HEK293 (cell line): ENCODE results near the gene KCNF1.

ENCODE experiments used
- CTCF ChIA-PET: fragments of 350-600 bp; formaldehyde crosslinking; extraction: SDS; loops from one replicate; lab custom pipeline; 2021; ENCODE audit warnings: antibody characterized with exemption; lab: Yijun Ruan, JAX
- POLR2A ChIA-PET: fragments of 300-600 bp; formaldehyde crosslinking; extraction: SDS; loops from one replicate; lab custom pipeline; 2020; ENCODE audit warnings: antibody characterized with exemption, inconsistent platforms; lab: Yijun Ruan, JAX
- H3K27ac ChIP-seq: fragments of 200-500 bp; sonication (Bioruptor generic); 2 replicates; pipeline ENCODE4 v1.5.1; 2014; ENCODE audit warnings: low read depth, low read length, control low read depth, inconsistent platforms; ENCODE audit errors: extremely low read depth
- H3K36me3 ChIP-seq, 2 experiments: fragments of 200-500 bp in 1 of 2; sonication (Bioruptor generic) in 1 of 2; 1 replicate in 1 of 2; 2 replicates in 1 of 2; pipeline ENCODE4 v1.5.1; 2014 to 2017; ENCODE audit warnings: inconsistent platforms in 2 of 2, low read length in 2 of 2; ENCODE audit not compliant: control insufficient read depth in 2 of 2, insufficient read depth in 1 of 2
- H3K4me1 ChIP-seq: fragments of 200-500 bp; sonication (Bioruptor generic); 2 replicates; pipeline ENCODE4 v1.5.1; 2014; ENCODE audit warnings: mild to moderate bottlenecking, low read length, inconsistent platforms; ENCODE audit not compliant: control insufficient read depth, insufficient read depth
- H3K4me3 ChIP-seq: 2 replicates; pipeline ENCODE4 v1.5.1; 2011; ENCODE audit warnings: low read depth, mild to moderate bottlenecking, control low read depth, low read length, moderate library complexity
- H3K9me3 ChIP-seq: fragments of 200-500 bp; sonication (Bioruptor generic); 2 replicates; pipeline ENCODE4 v1.5.1; 2014; ENCODE audit warnings: low read depth, low read length, inconsistent platforms; ENCODE audit not compliant: control insufficient read depth, insufficient read depth
- GFI1B ChIP-seq: fragments of 450-650 bp; formaldehyde crosslinking; IDR thresholded peaks from 2 replicates; pipeline ENCODE4 v1.5.1; 2016; ENCODE audit warnings: missing biosample characterization, missing genetic modification characterization
- HOXC10 ChIP-seq: sonication (generic); formaldehyde crosslinking; IDR thresholded peaks from 2 replicates; pipeline ENCODE4 v1.8.1; 2023; ENCODE audit warnings: mild to moderate bottlenecking, missing genetic modification reagents
- PRDM1 ChIP-seq: fragments of 450-650 bp; formaldehyde crosslinking; IDR thresholded peaks from 2 replicates; pipeline ENCODE4; 2016; ENCODE audit warnings: missing biosample characterization, missing genetic modification characterization
- ZNF140 ChIP-seq: fragments of 450-650 bp; formaldehyde crosslinking; IDR thresholded peaks from 2 replicates; pipeline ENCODE4 v1.5.1; 2016; ENCODE audit warnings: missing biosample characterization, missing genetic modification characterization
- ZNF146 ChIP-seq: fragments of 450-650 bp; formaldehyde crosslinking; IDR thresholded peaks from 2 replicates; pipeline ENCODE4 v1.5.1; 2016; ENCODE audit warnings: missing biosample characterization, missing genetic modification characterization
- ZNF248 ChIP-seq: fragments of 450-650 bp; formaldehyde crosslinking; IDR thresholded peaks from 2 replicates; pipeline ENCODE4 v1.5.1; 2017; ENCODE audit warnings: missing biosample characterization, missing genetic modification characterization
- ZNF37A ChIP-seq: fragments of 450-650 bp; IDR thresholded peaks from 2 replicates; pipeline ENCODE4 v1.5.1; 2018; ENCODE audit warnings: missing biosample characterization, missing genetic modification characterization
- ZNF473 ChIP-seq: fragments of 450-650 bp; formaldehyde crosslinking; IDR thresholded peaks from 2 replicates; pipeline ENCODE4 v1.5.1; 2017; ENCODE audit warnings: missing biosample characterization, missing genetic modification characterization
- ZNF510 ChIP-seq: fragments of 450-650 bp; formaldehyde crosslinking; IDR thresholded peaks from 2 replicates; pipeline ENCODE4 v1.5.1; 2018; ENCODE audit warnings: mild to moderate bottlenecking, missing genetic modification characterization, missing biosample characterization; ENCODE audit not compliant: insufficient replicate concordance
- ZNF571 ChIP-seq: fragments of 450-650 bp; formaldehyde crosslinking; IDR thresholded peaks from 2 replicates; pipeline ENCODE4 v1.5.0; 2017; ENCODE audit warnings: missing biosample characterization, missing genetic modification characterization
- ZNF664 ChIP-seq: fragments of 450-650 bp; formaldehyde crosslinking; IDR thresholded peaks from 2 replicates; pipeline ENCODE4 v1.5.1; 2016; ENCODE audit warnings: missing biosample characterization, missing genetic modification characterization
- ZNF707 ChIP-seq: fragments of 450-650 bp; formaldehyde crosslinking; IDR thresholded peaks from 2 replicates; pipeline ENCODE4 v1.5.1; 2016; ENCODE audit warnings: missing biosample characterization, missing genetic modification characterization
- ZNF747 ChIP-seq: fragments of 450-650 bp; formaldehyde crosslinking; IDR thresholded peaks from 2 replicates; pipeline ENCODE4 v1.5.1; 2016; ENCODE audit warnings: missing biosample characterization, missing genetic modification characterization
- ZNF76 ChIP-seq: fragments of 450-650 bp; formaldehyde crosslinking; IDR thresholded peaks from 2 replicates; pipeline ENCODE4; 2016; ENCODE audit warnings: low read depth, missing biosample characterization, missing genetic modification characterization, borderline replicate concordance
- ZNF777 ChIP-seq: fragments of 450-650 bp; formaldehyde crosslinking; IDR thresholded peaks from 2 replicates; pipeline ENCODE4 v1.5.1; 2017; ENCODE audit warnings: missing biosample characterization, missing genetic modification characterization, borderline replicate concordance
- ZSCAN4 ChIP-seq: fragments of 450-650 bp; formaldehyde crosslinking; IDR thresholded peaks from 2 replicates; pipeline ENCODE4 v1.5.1; 2017; ENCODE audit warnings: missing biosample characterization, missing genetic modification characterization
- TF ChIP-seq, protein P1 (sequence below): fragments of 450-650 bp; formaldehyde crosslinking; IDR thresholded peaks from 2 replicates; pipeline ENCODE4 v1.5.1; 2016; ENCODE audit warnings: missing biosample characterization, missing genetic modification characterization
- TF ChIP-seq, protein P2 (sequence below): fragments of 450-650 bp; formaldehyde crosslinking; IDR thresholded peaks from 2 replicates; pipeline ENCODE4 v1.5.1; 2017; ENCODE audit warnings: missing biosample characterization, missing genetic modification characterization
- TF ChIP-seq, protein P3 (sequence below): fragments of 450-650 bp; formaldehyde crosslinking; IDR thresholded peaks from 2 replicates; pipeline ENCODE4 v1.5.1; 2016; ENCODE audit warnings: missing biosample characterization, missing genetic modification characterization

The KCNF1 gene

DNA sequence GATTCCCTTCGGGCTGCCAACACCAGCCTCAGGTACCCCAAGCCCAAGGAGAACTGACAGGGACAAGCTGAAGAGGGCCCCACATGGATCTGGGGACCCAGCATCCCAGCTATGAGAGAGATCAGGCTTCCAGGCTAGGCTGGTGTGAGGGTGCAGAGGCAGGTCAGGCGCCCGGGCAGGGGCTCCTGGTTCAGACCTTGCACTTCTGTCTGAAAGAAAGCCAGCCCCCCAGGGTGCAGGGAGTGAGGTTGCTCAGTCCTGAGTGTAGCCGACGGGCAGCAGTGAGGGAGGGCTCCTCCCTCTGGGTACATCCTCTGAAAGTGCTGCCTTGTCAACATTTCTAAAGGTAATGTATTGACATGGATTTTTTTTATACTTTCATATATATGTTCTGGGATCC lies 33.1 kb downstream of the KCNF1 start:
- Histone ChIP-seq H3K4me1 (no peaks in the 10 kb centered on the region), H3K9me3 (no peaks in the 10 kb centered on the region), H3K27ac (no peak overlapping the region), H3K36me3 (no peaks in the 10 kb centered on the region), H3K4me3 (no peak overlapping the region)
- ChIA-PET POLR2A (no interaction called here), CTCF (interaction anchor here (0.9 kb wide), 1 partner anchor 180 kb away, joined by 3 read pairs; no protein-coding TSS in a partner anchor)
- TF ChIP-seq ZNF37A (tag by site-specific recombination) (no peak), PRDM1 (tag by site-specific recombination) (no peak), ZNF76 (tag by site-specific recombination) (no peak), ZNF248 (tag by site-specific recombination) (no peak), ZNF777 (tag by site-specific recombination) (no peak), ZNF707 (tag by site-specific recombination) (no peak), ZNF140 (tag by site-specific recombination) (no peak), ZNF473 (tag by site-specific recombination) (no peak), ZNF571 (tag by site-specific recombination) (no peak), ZNF747 (tag by site-specific recombination) (no peak), HOXC10 (CRISPR knock-in tag) (no peak), ZNF510 (tag by site-specific recombination) (no peak), GFI1B (tag by site-specific recombination) (no peak), ZNF146 (no peak), ZNF664 (tag by site-specific recombination) (no peak), ZSCAN4 (tag by site-specific recombination) (no peak)
- TF ChIP-seq, protein P1, sequence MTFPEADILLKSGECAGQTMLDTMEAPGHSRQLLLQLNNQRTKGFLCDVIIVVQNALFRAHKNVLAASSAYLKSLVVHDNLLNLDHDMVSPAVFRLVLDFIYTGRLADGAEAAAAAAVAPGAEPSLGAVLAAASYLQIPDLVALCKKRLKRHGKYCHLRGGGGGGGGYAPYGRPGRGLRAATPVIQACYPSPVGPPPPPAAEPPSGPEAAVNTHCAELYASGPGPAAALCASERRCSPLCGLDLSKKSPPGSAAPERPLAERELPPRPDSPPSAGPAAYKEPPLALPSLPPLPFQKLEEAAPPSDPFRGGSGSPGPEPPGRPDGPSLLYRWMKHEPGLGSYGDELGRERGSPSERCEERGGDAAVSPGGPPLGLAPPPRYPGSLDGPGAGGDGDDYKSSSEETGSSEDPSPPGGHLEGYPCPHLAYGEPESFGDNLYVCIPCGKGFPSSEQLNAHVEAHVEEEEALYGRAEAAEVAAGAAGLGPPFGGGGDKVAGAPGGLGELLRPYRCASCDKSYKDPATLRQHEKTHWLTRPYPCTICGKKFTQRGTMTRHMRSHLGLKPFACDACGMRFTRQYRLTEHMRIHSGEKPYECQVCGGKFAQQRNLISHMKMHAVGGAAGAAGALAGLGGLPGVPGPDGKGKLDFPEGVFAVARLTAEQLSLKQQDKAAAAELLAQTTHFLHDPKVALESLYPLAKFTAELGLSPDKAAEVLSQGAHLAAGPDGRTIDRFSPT = no peak
- TF ChIP-seq, protein P2, sequence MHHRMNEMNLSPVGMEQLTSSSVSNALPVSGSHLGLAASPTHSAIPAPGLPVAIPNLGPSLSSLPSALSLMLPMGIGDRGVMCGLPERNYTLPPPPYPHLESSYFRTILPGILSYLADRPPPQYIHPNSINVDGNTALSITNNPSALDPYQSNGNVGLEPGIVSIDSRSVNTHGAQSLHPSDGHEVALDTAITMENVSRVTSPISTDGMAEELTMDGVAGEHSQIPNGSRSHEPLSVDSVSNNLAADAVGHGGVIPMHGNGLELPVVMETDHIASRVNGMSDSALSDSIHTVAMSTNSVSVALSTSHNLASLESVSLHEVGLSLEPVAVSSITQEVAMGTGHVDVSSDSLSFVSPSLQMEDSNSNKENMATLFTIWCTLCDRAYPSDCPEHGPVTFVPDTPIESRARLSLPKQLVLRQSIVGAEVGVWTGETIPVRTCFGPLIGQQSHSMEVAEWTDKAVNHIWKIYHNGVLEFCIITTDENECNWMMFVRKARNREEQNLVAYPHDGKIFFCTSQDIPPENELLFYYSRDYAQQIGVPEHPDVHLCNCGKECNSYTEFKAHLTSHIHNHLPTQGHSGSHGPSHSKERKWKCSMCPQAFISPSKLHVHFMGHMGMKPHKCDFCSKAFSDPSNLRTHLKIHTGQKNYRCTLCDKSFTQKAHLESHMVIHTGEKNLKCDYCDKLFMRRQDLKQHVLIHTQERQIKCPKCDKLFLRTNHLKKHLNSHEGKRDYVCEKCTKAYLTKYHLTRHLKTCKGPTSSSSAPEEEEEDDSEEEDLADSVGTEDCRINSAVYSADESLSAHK (tag by site-specific recombination) = no peak
- TF ChIP-seq, protein P3, sequence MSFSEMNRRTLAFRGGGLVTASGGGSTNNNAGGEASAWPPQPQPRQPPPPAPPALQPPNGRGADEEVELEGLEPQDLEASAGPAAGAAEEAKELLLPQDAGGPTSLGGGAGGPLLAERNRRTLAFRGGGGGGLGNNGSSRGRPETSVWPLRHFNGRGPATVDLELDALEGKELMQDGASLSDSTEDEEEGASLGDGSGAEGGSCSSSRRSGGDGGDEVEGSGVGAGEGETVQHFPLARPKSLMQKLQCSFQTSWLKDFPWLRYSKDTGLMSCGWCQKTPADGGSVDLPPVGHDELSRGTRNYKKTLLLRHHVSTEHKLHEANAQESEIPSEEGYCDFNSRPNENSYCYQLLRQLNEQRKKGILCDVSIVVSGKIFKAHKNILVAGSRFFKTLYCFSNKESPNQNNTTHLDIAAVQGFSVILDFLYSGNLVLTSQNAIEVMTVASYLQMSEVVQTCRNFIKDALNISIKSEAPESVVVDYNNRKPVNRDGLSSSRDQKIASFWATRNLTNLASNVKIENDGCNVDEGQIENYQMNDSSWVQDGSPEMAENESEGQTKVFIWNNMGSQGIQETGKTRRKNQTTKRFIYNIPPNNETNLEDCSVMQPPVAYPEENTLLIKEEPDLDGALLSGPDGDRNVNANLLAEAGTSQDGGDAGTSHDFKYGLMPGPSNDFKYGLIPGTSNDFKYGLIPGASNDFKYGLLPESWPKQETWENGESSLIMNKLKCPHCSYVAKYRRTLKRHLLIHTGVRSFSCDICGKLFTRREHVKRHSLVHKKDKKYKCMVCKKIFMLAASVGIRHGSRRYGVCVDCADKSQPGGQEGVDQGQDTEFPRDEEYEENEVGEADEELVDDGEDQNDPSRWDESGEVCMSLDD (tag by site-specific recombination) = no peak
